Heart left ventricle (tissue), 16 donors: ENCODE measurements around the gene SLC1A4. TPM values are rescaled to one million over a fixed set of nuclear protein-coding genes. Genes with fewer than 3 reads are reported as not detected.

Experiments used
- ATAC-seq, 4 donors: fragments of 200-7000 bp; cut with Tn5 transposase; one replicate each; pipeline ENCODE4 v1.9.1; 2020 to 2022; ENCODE audit warnings: moderate library complexity in 4 of 4, mild to moderate bottlenecking in 3 of 4, moderate number of reproducible peaks in 1 of 4
- DNase-seq, 5 donors: peaks; one replicate each; pipeline ENCODE4 v3.0.0-alpha.2; 2020
- H3K27ac ChIP-seq, 12 donors: fragments of 200-600 bp; sonication (generic) in 4 of 12; one replicate each; pipeline versions ENCODE4 v1.5.0 to v1.8.0; 2016 to 2022; ENCODE audit warnings: mild to moderate bottlenecking in 2 of 12
- H3K27me3 ChIP-seq, 9 donors: fragments of 200-600 bp; sonication (generic) in 2 of 9; one replicate each; pipeline versions ENCODE4 v1.5.1 to v1.8.0; 2016 to 2022; ENCODE audit warnings: mild to moderate bottlenecking in 3 of 9
- H3K36me3 ChIP-seq, 9 donors: fragments of 200-600 bp; sonication (generic) in 2 of 9; one replicate each; pipeline versions ENCODE4 v1.5.0 to v1.8.0; 2018 to 2022; ENCODE audit warnings: mild to moderate bottlenecking in 2 of 9
- H3K4me1 ChIP-seq, 12 donors: fragments of 200-600 bp; sonication (generic) in 4 of 12; one replicate each; pipeline versions ENCODE4 v1.5.0 to v1.8.0; 2016 to 2022; ENCODE audit warnings: mild to moderate bottlenecking in 3 of 12
- H3K4me3 ChIP-seq, 12 donors: fragments of 200-600 bp; sonication (generic) in 4 of 12; one replicate each; pipeline versions ENCODE4 v1.5.0 to v1.8.0; 2017 to 2022; ENCODE audit warnings: mild to moderate bottlenecking in 9 of 12, moderate library complexity in 4 of 12
- H3K9me3 ChIP-seq, 12 donors: fragments of 200-600 bp; sonication (generic) in 4 of 12; one replicate each; pipeline versions ENCODE4 v1.5.0 to v1.8.0; 2016 to 2022; ENCODE audit warnings: mild to moderate bottlenecking in 1 of 12
- CTCF ChIP-seq, 12 donors: fragments of 200-600 bp; sonication (generic) in 4 of 12; IDR thresholded peaks; one replicate each; pipeline versions ENCODE4 v1.5.0 to v1.8.0; 2018 to 2022; ENCODE audit warnings: antibody characterized with exemption in 12 of 12, mild to moderate bottlenecking in 5 of 12
- POLR2A ChIP-seq, 2 donors: fragments of 450-650 bp; IDR thresholded peaks; one replicate each; pipeline ENCODE4 v1.6.1; 2017; ENCODE audit warnings: antibody characterized with exemption in 2 of 2, mild to moderate bottlenecking in 2 of 2, moderate library complexity in 2 of 2
- WGBS, 4 donors: extraction: QIAGEN DNeasy Blood & Tissue Kit in 2 of 4; methylation state at CpG; one replicate each; pipeline versions ENCODE4 v1.1.5 to v1.1.7; 2013 to 2018; 5-methylcytosine and 5-hydroxymethylcytosine counted together
- intact Hi-C, 10 donors: fragments of 100-400 bp; cut with DNase I; formaldehyde crosslinking; loops; one replicate each; pipeline versions ENCODE4 v1.11.1 to v1.14.2; 2022
- polyA plus RNA-seq, 2 donors: library from polyadenylated mRNA; stranded (reverse); fragments of 200-250 nt; gene quantifications; one replicate each; pipeline ENCODE4 v1.2.3, GENCODE V29; 2013
- total RNA-seq, 9 donors: library from RNA; depleted of rRNA in 2 of 9; stranded (reverse); fragments of >200 nt in 2 of 9; fragmentation: NEBNext Ultra II Directional in 3 of 9; extraction: Animal tissue kit (Norgen Biotek cat#: 25700) in 3 of 9; gene quantifications; one replicate each; pipeline versions ENCODE4 v1.1.0 to v1.2.4, GENCODE V29; 2016 to 2023
- donor health status: ischemic (EF 13 %, LVEDD 7.1; RV severe dilation, severe dysfunction).
- donor health status: healthy with polysubstance abuse.
- donor health status: DM: no; HTN: yes; CAD: no.
- donor health status: DM: no; HTN: no; CAD: no.
- donor health status: ischemic (EF 25% LVEDD 6.9; RV normal size, moderate dysfunction).
- donor health status: ischemic (EF 25% LVEDD 5.7; RV mildly dilated, moderate dysfunction).
- donor health status: healthy.
- donor health status: DM: yes; HTN: yes; CAD: no.
- donor health status: ischemic (EF 35%, LVEDD 5.7; RV mildly dilated, moderate dysfunction).
- donor health status: nonischemic (EF 11% LVEDD 7.7; RV severe dilation, severe dysfunction).
- donor health status: DM: yes; HTN: yes; CAD: no.
- donor health status: PGD.
- donor health status: ischemic (EF 29% LVEDD 5.4; RV normal size, mild dysfunction).
- donor health status: nonischemic (EF 23%, LVEDD 6.1; RV moderate dilation, normal function).

The SLC1A4 gene
- total and polyA plus RNA-seq, 11 donors = 3.0 to 22.4 (median 10.8) TPM

- DNase-seq = no peak
- TF ChIP-seq CTCF (IDR thresholded peaks at IDR 0.05) = no peak
- TF ChIP-seq POLR2A (IDR thresholded peaks at IDR 0.05) = no peak
- peak in 3 of 4 donors; percentile 38 to 63 (median 44) for ATAC-seq
- 51 to 67% (median 58%) methylated on average over 2 of the region's 2 CpGs for WGBS, 4 donors
- Histone ChIP-seq H3K27ac (no peak overlapping the region), H3K9me3 (no peaks in the 10 kb centered on the region), H3K4me3 (no peak overlapping the region), H3K4me1 (peaks cover 0 to 13% (median 1%) of the 10 kb centered on the region in 12 donors), H3K27me3 (no peaks in the 10 kb centered on the region), H3K36me3 (no peaks in the 10 kb centered on the region)
- intact Hi-C loops = no loop called here
Observed at GRCh38 chr2:64970495-64970894, 18.7 kb upstream of the SLC1A4 start.

- no peak overlapping the region for H3K4me3 ChIP-seq
- H3K27me3 ChIP-seq = no peaks in the 10 kb centered on the region
- no peak for TF ChIP-seq CTCF (IDR thresholded peaks at IDR 0.05)
- no peak for TF ChIP-seq POLR2A (IDR thresholded peaks at IDR 0.05)
- H3K4me1 ChIP-seq = peaks cover 0 to 26% (median 3%) of the 10 kb centered on the region in 12 donors
- ATAC-seq = no peak
- no peak overlapping the region for H3K27ac ChIP-seq
- H3K9me3 ChIP-seq = no peaks in the 10 kb centered on the region
- intact Hi-C loops = no loop called here
- DNase-seq = no peak
- 80 to 90% (median 84%) methylated on average over 5 of the region's 5 CpGs for WGBS, 4 donors
- H3K36me3 ChIP-seq = no peaks in the 10 kb centered on the region
Observed at GRCh38 chr2:64972426-64972825, 16.8 kb upstream of the SLC1A4 start.

- no peak overlapping the region for H3K27ac ChIP-seq
- intact Hi-C loops = no loop called here
- no peaks in the 10 kb centered on the region for H3K36me3 ChIP-seq
- no peaks in the 10 kb centered on the region for H3K9me3 ChIP-seq
- 58 to 83% (median 65%) methylated on average over 1 of the region's 1 CpG for WGBS, 4 donors
- no peak overlapping the region for H3K4me3 ChIP-seq
- TF ChIP-seq POLR2A (IDR thresholded peaks at IDR 0.05) (no peak), CTCF (IDR thresholded peaks at IDR 0.05) (no peak)
- ATAC-seq (no peak), DNase-seq (no peak)
- peaks cover 0 to 30% (median 3%) of the 10 kb centered on the region in 12 donors for H3K4me1 ChIP-seq
- no peaks in the 10 kb centered on the region for H3K27me3 ChIP-seq
Observed at GRCh38 chr2:64972876-64973275, 16.3 kb upstream of the SLC1A4 start.

- DNase-seq (peak; percentile 75 to 88 (median 79)), ATAC-seq (peak; percentile 97 to 98 (median 98))
- Histone ChIP-seq H3K9me3 (no peaks in the 10 kb centered on the region), H3K27me3 (no peaks in the 10 kb centered on the region), H3K4me1 (peaks cover 0 to 40% (median 6%) of the 10 kb centered on the region in 12 donors), H3K4me3 (no peak overlapping the region), H3K27ac (peak overlapping the region in 10 of 12 donors; percentile 6 to 82 (median 57)), H3K36me3 (no peaks in the 10 kb centered on the region)
- WGBS, 4 donors = 16 to 36% (median 25%) methylated on average over 4 of the region's 4 CpGs
- TF ChIP-seq CTCF (IDR thresholded peaks at IDR 0.05) (no peak), POLR2A (IDR thresholded peaks at IDR 0.05) (no peak)
- intact Hi-C loops = loop anchor here in 2 of 10 donors (2.0 to 5.0 kb wide), 2 partner anchors 13 to 67 kb away; partner anchors contain the start of gene SLC1A4 (in 1 of the 2)
Observed at GRCh38 chr2:64975232-64975821, 13.9 kb upstream of the SLC1A4 start.
